Tibial artery (tissue), 4 donors: ENCODE measurements around the gene UBASH3B.

Source experiments
- DNase-seq, 2 donors: peaks; one replicate each; pipeline ENCODE4 v3.0.0-alpha.2; 2019
- H3K27ac ChIP-seq, 2 donors: fragments of 200-600 bp; sonication (generic) in 1 of 2; 1 replicate in 1 of 2; 2 replicates in 1 of 2; pipeline ENCODE4 v1.5.1; 2018 to 2019; ENCODE audit warnings: mild to moderate bottlenecking in 1 of 2
- H3K27me3 ChIP-seq, 2 donors: fragments of 200-600 bp; sonication (generic) in 1 of 2; one replicate each; pipeline versions ENCODE4 v1.5.1 to v1.6.0; 2016 to 2019
- H3K36me3 ChIP-seq, 3 donors: fragments of 200-600 bp; sonication (generic) in 2 of 3; one replicate each; pipeline ENCODE4 v1.5.1; 2016 to 2019; ENCODE audit warnings: mild to moderate bottlenecking in 2 of 3
- H3K4me1 ChIP-seq, 4 donors: fragments of 200-600 bp; sonication (generic) in 2 of 4; 1 replicate in 3 of 4; 2 replicates in 1 of 4; pipeline ENCODE4 v1.5.1; 2016 to 2019
- H3K4me3 ChIP-seq, 2 donors: fragments of 200-600 bp; sonication (generic) in 1 of 2; 1 replicate in 1 of 2; 2 replicates in 1 of 2; pipeline ENCODE4 v1.5.1; 2018 to 2019; ENCODE audit warnings: mild to moderate bottlenecking in 2 of 2
- H3K9me3 ChIP-seq, 3 donors: fragments of 200-600 bp; sonication (generic) in 1 of 3; one replicate each; pipeline ENCODE4 v1.5.1; 2016 to 2019
- intact Hi-C: fragments of 100-400 bp; cut with DNase I; formaldehyde crosslinking; loops from one replicate; pipeline ENCODE4 v1.15.0; 2023; ENCODE audit warnings: low total_unique reads
- TF ChIP-seq, protein P1 (sequence below), 2 experiments: fragments of 200-600 bp in 1 of 2; fragments of 450-650 bp in 1 of 2; IDR thresholded peaks; one replicate each; pipeline ENCODE4 v1.5.1; 2017 to 2019; ENCODE audit warnings: antibody characterized with exemption in 2 of 2, mild to moderate bottlenecking in 1 of 2, moderate library complexity in 1 of 2

Gene UBASH3B

DNA sequence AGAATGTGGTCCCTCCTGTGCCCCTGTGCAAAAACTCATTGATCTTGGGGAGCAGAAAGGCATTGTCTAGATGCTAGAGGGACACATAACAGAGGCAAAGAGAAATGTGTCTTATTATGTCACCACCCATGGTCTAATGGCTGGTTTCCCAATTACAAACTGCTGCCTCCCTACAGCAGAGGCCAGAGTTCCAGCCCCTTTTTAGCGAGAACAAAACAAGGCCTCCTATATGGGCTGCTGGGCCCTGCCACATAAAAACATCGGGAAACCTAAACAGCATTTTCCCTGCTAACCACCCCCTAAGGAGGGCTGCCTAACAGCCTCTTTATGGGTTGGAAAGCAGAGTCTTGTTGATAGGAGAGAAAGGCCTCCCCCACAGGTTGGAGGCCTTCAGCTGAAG lies 107.6 kb downstream of the UBASH3B start:
- Histone ChIP-seq H3K4me3 (no peak overlapping the region), H3K27me3 (no peaks in the 10 kb centered on the region), H3K27ac (no peak overlapping the region), H3K9me3 (no peaks in the 10 kb centered on the region), H3K36me3 (no peaks in the 10 kb centered on the region), H3K4me1 (no peaks in the 10 kb centered on the region)
- intact Hi-C loops, result no loop called here
- TF ChIP-seq, protein P1, sequence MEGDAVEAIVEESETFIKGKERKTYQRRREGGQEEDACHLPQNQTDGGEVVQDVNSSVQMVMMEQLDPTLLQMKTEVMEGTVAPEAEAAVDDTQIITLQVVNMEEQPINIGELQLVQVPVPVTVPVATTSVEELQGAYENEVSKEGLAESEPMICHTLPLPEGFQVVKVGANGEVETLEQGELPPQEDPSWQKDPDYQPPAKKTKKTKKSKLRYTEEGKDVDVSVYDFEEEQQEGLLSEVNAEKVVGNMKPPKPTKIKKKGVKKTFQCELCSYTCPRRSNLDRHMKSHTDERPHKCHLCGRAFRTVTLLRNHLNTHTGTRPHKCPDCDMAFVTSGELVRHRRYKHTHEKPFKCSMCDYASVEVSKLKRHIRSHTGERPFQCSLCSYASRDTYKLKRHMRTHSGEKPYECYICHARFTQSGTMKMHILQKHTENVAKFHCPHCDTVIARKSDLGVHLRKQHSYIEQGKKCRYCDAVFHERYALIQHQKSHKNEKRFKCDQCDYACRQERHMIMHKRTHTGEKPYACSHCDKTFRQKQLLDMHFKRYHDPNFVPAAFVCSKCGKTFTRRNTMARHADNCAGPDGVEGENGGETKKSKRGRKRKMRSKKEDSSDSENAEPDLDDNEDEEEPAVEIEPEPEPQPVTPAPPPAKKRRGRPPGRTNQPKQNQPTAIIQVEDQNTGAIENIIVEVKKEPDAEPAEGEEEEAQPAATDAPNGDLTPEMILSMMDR (IDR thresholded peaks at IDR 0.05), result no peak
- no peak for DNase-seq

DNA sequence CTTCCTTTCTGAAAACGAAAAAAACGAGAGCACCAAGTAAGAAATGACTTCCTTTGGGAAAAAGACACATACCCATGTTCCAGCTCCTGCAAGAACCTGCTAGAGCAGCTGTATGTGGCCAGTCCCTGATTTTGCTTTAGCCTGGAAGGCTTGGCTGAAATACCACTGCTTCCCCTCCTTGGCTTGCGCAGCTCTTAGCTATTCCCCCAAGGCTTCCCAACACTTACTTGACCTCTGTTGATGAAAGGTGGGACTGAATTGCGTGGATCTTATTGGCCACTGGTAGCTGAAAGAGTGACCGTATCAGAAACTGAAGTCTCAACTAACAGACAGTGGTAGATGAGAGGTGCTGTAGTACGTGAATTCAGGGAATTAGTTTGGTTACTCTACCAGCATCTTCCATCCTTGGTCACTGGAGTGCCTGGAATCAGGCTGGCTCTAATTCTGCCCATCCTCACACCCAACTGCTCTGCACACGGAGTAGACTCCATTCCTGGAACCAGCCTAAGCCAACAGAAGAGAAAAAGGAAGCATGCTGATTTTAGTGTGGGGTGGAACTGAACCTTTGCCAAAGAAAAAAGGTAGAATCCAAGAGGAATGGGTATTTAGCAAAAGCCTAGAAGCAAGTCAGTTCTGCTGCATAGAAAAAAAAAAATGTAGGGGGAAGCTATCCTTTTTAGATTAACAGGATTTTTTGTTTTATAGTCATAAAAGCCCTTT lies 109.0 kb downstream of the UBASH3B start:
- Histone ChIP-seq H3K9me3 (no peaks in the 10 kb centered on the region), H3K4me1 (no peaks in the 10 kb centered on the region), H3K36me3 (no peaks in the 10 kb centered on the region), H3K27me3 (no peaks in the 10 kb centered on the region), H3K4me3 (no peak overlapping the region), H3K27ac (no peak overlapping the region)
- TF ChIP-seq, protein P1 (IDR thresholded peaks at IDR 0.05), result no peak
- no peak for DNase-seq
- intact Hi-C loops, result no loop called here

DNA sequence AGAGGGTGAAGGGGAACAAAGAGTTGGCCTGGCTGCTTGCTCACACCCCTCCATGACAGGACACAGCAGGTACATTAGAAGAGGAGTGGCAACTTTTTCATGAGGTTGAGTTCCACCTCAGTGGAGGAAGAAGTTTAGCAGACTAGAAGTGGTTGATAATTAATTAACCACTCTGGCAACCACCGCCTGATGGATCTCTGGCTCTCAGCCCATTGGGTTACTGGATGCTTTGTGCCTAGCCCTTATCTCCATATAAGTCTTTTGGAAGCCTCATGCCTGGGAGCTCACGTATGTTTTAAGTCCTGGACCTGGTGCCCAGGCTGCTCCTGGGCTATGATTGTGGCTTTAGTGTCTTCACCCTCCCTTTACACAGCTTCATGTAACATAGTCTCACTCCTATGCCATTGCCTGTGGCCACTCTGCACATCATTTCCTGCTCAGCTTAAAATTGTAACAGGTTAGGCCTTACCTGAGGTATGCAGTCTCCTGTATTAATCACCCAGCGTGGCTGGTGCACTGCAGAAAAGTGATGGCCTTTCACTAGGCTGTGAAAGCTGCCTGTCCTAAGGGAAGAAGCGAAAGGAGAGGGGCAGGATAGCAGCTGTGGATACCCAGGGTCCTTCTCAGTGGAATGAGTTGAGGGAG lies 110.1 kb downstream of the UBASH3B start:
- TF ChIP-seq, protein P1 (IDR thresholded peaks at IDR 0.05), result no peak
- H3K36me3 ChIP-seq, result no peaks in the 10 kb centered on the region
- no peaks in the 10 kb centered on the region for H3K9me3 ChIP-seq
- no peak overlapping the region for H3K4me3 ChIP-seq
- no peaks in the 10 kb centered on the region for H3K27me3 ChIP-seq
- intact Hi-C loops, result no loop called here
- H3K27ac ChIP-seq, result no peak overlapping the region
- H3K4me1 ChIP-seq, result no peaks in the 10 kb centered on the region
- no peak for DNase-seq

DNA sequence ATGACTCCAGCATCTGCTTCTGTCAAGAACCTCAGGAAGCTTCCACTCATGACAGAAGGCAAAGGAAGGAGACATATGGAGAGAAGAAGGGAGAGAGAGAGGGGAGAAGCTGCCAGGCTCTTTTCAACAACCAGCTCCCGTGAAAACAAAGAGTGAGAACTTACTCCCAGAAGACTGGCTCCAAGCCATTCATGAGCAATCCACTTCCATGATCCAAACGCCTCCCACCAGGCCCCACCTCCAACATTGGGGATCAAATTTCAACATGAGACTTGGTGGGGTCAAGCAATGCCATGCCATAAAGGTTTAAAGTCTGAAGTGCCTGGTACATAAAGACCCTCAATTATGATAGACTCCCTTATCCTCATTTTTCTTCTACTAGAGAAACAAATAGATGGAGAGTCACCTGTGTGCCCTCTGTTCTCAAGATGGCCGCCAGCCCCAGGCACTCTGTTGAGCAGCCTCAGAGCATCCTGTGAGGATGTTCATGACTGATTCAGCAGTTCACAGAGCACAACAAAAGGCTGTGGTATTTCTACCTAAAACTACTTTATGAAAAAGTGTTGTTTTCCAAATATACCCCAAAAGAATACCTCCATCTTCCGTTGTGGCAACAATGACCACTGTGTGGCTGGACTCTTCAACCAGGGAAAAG lies 113.7 kb downstream of the UBASH3B start:
- H3K4me1 ChIP-seq, result no peaks in the 10 kb centered on the region
- TF ChIP-seq, protein P1 (IDR thresholded peaks at IDR 0.05), result no peak
- H3K4me3 ChIP-seq, result no peak overlapping the region
- H3K9me3 ChIP-seq, result no peaks in the 10 kb centered on the region
- intact Hi-C loops, result no loop called here
- H3K36me3 ChIP-seq, result no peaks in the 10 kb centered on the region
- no peak overlapping the region for H3K27ac ChIP-seq
- H3K27me3 ChIP-seq, result peaks cover 0 to under 1% of the 10 kb centered on the region in 2 donors
- DNase-seq, result no peak

DNA sequence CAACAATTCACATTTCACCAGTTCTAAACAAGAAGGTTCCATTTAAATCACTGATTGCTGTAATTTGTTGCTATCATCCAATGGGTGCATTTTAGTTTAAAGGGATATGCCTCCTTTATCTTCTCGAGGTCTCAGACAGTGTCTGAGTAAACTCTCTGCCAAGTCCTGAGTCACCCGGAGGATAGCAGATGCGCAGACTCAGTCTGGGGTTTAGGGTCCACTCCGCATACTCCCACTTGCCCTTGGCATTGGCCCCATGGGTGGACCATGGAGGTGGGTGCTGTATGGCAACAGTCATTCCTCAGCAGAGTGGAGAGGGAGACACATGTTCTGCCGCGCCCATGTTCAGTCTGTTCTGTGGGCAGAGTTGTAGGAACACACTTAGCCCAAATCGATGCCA lies 117.4 kb downstream of the UBASH3B start:
- Histone ChIP-seq H3K27me3 (peaks cover 0 to 10% of the 10 kb centered on the region in 2 donors), H3K4me3 (no peak overlapping the region), H3K4me1 (no peaks in the 10 kb centered on the region), H3K27ac (no peak overlapping the region), H3K9me3 (no peaks in the 10 kb centered on the region), H3K36me3 (no peaks in the 10 kb centered on the region)
- TF ChIP-seq, protein P1 (IDR thresholded peaks at IDR 0.05), result no peak
- no peak for DNase-seq
- intact Hi-C loops, result no loop called here
